Islet precursor cell (in vitro differentiated cells): Measurements from ENCODE around the gene TSPAN31.

Source experiments
- DNase-seq: peaks from one replicate; pipeline ENCODE4 v3.0.0-alpha.2; 2018

TSPAN31 gene

DNA sequence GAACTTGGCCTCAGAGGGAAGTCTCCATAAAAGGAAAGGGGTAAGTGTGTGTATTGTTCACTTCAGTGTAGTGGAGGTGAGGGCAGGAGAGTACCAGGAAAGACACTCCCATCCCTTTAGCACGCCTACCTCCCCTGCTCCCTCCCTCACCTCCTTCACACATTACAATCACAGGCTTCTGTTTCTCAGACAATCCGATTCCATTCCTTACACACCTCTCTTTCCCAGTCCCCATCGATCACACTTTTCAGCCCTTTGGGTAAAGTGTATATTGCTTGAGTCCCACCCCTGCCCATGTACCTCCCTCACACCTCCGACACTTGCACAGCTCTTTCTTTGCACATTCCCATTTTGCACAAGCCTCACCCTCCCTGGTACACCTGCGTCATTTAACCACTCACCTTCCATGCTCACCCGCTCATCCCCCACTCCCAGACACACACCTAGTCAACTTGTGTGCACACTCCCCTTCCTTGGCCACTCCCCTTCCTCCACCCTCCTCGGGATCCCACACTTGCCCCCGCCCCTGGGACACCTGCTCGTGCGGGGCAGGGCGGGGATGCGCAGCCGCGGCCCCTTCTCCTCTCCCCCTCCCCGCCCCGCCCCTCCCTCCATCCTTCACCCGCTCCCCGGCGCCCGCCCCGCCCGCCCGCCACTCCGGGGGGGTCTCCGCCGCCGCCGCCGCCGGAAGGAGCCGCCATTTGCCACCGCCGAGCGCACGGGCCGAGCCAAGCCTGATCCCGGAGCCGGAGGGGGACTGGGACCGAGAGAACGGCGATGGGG is 9.8 kb downstream of the TSPAN31 start, which contains the start of gene MARCHF9:
Gene MARCHF9, plus strand, starts transcription at position 693 of the 783 bp plus-strand sequence. CDS start 426 bp downstream, outside the sequence.
- DNase-seq: peak; percentile 85

DNA sequence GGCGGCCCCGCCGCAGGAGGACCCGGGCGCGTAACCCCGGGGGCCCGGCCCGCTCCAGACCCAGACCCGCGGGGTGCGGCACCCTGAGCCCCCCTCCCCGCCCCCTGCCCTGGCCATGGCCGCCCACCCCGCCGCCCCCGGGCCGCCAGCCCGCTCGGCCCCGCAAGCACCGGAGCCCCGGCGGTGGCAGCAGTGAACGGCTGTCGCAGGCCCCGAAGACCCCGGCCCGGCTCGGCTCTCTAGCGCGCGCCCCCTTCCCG is 10.3 kb downstream of the TSPAN31 start:
- peak; percentile 62 for DNase-seq

DNA sequence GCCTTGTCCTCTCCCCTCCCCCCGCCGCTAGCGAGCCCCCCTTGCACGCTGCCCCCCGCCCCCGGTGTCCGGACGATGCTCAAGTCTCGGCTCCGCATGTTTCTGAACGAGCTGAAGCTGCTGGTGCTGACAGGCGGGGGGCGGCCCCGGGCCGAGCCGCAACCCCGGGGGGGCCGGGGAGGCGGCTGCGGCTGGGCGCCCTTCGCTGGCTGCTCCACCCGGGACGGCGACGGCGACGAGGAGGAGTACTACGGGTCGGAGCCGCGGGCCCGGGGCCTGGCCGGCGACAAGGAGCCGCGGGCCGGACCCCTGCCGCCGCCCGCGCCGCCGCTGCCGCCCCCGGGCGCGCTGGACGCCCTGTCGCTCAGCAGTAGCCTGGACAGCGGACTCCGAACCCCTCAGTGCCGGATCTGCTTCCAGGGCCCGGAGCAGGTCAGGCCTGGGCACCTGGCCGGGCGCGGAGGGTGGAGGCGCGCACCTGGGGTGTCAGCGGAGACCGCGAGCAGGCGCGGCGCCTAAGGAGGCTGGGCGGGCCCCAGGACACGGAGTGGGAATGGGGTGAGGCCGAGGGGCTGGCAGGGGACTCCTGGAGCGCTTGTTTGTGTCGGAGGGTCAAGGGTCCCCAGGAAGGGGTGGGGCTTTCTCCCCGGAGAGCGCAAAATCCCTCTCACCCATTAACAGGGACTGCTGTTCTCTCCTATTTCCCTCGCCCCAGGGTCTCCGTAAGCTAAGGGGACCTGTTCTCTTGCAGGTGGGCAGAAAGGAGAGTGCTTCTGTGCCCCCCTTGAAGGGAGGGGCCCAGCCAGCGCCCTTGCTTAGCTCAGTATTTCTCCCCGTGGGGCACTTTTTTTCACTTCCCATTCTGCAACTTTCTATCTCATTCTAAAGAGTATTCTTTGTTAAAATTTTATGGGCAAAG is 10.9 kb downstream of the TSPAN31 start:
- DNase-seq: peak; percentile 79

DNA sequence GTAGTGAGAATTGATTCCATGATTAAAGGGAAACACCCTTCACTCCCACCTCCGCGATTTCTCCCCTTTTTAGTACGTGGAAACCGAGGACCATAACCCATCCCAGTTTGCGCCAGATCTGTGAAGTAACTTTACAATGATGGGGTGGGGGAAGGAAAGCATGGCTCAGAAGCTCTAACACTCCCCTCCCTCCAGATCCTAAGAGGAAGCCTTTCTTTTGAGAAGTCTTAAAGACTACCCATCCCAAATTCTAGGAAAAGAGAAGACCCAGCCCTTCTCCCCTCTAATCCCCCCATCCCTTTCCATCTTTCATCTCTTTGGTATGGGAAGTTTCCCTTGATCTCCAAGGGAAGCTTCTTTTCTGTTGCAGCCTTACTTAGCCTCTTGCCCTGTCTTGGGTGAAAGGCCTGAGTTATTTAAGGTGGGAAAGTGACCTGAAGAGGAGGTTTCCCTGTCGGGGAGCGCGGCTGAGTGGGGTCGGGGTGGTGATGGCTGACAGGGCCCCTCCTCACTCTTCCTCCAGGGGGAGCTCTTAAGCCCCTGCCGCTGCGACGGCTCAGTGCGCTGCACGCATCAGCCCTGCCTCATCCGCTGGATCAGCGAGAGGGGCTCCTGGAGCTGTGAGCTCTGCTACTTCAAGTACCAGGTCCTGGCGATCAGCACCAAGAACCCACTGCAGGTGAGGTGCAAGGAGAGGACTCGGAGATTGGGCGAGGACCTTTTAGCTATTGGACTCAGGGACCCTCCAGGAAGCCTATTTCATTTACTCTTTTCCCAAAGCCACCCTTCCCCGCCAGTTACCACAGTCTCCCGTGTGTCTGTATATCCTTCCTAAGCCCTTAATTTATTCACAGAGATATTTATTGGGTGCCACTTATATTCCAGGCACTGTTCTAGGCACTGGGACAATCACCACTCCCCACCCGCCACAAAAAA is 11.8 kb downstream of the TSPAN31 start:
- peak; percentile 88 for DNase-seq

DNA sequence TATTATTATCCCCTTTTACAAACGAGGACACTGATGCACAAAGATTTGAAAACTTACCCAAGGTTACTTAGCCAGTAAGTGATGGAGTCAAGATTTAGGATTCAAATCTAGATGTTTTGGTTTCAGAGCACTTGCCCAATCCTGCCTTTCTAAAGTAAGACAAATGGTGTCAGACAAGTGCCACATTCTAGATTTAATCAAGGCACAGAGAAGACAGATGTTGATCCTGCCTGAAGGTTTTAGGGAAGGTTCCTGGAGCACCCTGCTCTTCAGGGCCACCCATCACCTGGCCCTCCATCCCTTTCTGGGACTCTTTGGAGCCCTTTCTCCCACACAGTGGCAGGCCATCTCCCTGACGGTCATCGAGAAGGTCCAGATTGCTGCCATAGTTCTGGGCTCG is 12.9 kb downstream of the TSPAN31 start:
- no peak for DNase-seq

DNA sequence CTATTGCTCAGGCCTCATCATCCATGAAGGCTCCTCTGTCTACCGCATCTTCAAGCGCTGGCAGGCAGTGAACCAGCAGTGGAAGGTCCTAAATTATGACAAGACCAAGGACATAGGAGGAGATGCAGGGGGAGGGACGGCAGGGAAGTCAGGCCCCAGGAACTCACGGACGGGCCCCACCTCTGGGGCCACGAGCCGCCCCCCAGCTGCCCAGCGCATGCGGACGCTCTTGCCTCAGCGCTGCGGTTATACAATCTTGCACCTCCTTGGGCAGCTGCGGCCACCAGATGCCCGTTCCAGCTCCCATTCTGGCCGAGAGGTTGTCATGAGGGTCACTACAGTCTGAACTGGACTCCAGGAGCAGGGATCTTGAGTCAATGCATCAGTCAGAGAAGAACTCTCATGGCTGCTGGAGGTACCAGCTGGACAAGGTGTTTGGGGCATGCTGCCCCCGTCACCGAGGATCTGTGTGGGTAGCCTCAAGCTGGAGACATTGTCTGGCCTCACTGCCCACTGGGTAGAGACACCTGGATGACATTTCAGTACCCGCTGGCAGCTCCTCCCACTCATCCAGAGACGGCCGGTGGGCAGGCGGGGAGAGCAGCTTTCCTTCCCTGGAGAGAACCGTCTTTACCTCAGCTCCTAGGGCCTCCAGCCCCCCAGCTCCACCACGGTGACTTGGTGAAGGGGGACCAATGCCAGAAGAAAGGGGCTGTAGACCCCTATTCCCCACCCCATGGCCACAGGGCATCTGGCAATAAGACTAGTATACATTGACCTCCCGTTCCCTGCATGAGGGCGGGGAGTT is 13.9 kb downstream of the TSPAN31 start:
- DNase-seq: peak; percentile 52

DNA sequence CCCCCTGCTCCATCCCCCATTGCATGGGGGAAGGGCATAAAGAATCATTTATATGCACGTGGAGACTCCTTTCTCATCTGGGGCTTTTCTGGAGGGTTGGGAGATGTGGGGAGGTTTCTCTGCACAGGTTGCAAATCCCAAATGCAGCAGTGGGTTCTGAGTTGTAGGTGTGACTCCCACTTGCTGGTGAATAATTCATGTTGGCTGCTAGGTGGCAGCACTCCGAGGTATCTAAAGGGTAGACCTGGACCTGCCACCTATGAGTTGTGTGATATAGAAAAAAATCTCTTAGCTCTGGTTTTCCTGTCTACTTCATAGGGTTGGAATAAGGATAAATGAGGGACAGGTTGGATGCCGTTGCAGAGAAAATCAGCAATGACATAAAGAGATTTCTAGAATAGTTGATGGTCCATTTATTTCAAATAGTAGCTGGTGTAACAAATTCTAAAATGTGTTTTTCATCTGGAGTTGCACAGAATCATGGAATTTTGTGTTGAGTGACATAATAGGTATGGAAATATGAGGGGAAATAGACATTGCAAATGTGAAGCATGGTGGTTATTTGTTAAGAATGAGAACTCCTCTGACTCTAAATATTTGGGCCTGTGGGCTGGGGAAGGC is 14.6 kb downstream of the TSPAN31 start:
- peak; percentile 60 for DNase-seq

DNA sequence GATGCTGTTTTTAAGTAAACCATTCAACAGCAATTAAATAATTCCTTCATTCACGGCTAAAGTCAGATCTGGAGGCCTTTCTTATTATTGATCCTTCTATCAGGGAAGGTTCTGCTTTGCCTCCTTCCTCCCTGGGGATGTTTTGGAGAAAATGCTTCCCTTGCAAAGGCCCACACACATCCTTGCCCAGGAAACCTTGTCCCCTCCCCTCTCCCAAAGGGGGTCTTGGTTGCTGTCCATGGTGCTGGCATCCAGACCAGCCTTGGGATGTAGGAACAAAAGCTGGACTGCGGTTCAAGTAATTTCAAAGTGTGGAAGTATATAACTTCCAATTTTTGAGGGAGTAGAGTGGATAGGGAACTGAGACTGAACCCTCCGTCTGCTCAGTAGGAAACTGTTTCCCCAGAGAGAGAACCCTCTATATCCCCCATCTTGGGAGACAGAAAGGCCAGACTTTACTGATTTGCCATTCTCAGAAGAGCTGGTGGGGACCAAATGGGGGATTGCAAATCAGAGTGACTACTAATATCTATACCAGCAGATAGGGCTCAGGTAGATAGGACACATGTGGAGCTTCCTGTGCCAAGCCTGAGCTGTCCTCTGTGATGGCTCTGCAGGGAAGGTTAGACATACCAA is 15.6 kb downstream of the TSPAN31 start:
- DNase-seq: peak; percentile 73

DNA sequence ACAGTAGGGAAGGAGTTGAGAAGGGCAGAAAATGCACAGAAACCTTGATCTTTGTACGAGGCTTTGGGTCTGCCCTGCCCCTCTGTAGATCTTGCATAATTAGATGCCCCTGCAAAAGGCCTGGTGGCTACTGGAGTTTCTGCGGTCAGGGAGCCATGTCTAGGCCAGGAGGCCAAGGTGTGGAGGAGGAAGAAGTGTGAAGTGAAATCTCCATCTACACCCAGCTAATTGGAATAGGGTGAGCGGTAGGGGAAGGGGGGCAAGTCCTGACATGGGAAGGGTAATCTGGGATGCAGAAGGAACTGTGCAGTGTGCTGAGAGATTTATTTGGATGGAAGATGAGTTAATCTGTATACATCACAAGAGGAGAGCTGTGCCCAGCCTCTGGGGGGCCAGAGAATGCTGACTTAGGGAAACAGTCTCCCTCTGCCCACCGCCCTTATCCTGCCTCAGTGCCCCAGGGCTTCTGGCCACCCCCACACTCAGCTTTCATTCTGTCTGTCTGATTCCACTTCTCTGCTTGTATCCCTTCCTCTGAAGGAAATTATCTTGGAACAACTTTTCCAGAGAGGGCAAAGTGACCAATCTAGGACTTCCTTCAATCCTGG is 16.7 kb downstream of the TSPAN31 start:
- no peak for DNase-seq

DNA sequence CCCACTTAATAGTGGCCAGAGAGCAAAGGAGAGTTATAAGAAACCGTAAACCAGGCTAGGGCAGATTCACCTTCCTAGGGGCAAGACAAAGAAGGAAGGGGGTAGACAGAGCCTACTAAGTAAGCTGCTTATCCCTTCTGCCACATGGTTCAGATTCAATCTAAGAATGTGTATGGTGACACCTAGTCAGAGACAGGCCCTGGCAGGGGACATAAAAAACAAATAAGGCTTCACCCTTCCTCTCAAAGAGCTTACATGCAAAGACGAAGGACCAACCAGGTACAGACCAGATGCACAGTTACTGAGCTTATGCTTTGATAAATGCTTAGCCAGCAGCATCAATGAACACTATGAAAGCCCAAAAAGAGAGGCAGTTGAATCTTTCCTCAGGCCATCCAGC is 17.6 kb downstream of the TSPAN31 start:
- no peak for DNase-seq

DNA sequence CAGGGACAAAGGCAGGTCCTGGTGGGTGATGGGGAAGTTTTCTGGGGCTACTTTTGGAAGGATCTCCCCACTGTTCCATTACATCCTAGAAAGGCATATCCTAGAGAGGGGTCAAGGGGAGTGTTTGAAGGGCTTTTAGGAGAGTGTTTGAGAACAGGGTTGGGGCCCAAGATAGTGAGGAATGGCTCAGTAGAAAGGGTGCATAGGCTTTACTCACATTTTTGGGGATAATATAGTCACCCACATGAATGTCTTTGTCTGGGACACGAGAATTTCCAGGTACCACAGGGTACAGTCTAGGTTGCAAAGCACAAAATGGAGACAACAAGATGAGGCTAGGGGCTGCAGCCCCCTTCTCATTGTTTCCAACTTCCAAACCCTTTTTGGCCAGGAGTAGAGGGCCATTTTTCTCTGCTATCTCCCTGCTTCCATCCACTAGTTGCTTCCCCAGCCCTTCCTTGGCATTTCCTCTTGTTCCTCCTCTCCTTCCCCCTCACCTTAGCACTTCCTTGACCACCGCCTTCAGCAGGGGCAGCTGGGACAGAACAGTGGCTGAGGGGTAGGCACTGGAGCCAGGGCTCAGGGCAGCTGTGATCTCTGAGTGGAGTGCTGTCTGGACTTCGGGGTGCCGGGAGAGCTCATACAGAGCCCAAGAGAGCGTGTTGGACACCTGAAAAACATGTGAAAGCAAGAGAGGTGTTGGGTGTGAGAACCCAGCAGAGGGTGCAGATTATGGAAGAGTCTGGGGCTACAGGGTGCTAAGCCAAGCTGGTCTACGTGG is 19.2 kb downstream of the TSPAN31 start:
- DNase-seq: peak; percentile 50

DNA sequence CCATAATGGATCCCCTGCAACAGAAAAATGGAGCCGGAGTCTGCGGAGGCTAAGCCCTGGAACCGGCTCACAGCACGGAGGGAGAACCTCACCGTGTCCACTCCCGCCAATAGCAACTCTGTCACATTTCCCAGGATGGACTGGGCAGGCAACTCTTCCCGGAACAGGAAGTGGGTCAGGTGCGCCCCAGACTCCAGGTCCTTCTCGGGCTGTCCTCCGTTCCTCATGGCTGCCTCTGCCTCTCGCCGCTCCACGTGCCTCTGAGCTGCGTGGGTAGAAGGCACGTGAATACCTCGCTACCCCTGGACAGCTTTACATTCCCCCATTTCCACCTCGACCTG is 19.8 kb downstream of the TSPAN31 start:
- no peak for DNase-seq

DNA sequence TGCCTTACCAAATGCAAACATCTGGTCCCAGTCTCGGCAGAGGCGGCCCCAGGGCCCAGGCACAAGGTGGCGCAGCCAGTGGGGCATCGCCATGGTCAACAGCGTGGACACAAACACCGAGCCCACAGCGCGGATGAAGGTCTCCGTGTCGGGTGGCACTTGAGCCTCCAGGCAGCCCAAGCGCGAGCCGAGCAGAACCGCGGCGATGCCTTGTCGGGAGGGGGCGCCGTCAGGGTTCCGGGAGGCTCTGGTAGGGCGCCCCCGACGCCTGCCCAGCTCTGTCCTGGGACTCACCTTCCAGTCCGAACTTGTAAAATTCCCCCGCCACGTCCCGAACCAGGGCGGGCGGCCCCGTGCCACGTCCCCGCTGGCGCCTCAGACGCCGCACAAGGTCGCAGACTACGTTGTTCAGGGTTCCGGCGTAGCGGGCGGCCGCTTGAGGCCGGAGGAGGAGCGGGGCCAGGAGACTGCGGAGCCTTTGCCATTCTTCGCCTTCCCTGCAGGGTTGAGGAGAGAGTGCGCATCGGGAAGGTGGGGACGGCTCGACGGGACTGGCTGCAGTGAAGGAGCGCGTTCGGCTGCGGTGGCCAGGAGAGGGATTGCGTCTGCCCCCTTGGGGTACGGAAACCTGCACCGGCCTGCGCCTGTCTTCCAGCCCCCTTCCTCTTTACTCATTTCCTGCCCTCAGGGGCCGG is 20.3 kb downstream of the TSPAN31 start:
- peak; percentile 83 for DNase-seq

DNA sequence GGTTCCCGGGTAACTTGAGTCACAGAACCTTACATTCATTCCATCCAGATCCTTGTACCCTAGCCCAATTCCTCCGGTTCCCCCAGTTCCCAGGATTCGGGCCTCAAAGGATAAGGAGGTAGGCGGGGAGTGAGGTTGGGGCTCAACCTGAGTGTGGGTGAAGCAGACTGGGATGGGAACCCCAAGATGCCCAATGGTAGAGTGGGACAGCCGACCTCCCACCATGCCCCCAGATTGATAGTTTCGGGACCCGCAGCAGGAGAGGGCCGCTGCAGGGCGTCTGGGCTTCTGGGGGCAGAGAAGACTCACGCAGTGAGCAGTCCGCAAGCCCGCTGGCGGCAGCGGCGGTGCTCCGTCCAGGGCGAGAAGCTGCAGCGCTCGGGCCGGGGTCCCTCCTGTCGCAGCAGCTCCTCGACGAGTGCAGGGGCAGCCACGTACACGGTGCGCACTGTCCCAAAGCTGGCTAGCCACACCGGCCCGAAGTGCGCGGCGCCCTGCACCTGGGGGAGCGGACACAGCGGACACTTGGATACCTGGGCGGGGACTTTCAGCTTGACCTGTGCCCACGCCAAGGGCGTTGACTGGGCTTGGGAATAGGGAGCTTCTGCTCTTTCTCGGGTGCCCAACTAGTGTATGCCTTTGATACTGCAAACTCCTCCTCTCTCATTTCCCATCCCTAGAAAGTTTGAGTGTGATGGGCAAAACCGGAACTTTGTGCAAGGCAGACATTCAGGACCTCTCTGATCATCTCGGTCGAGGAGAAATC is 21.0 kb downstream of the TSPAN31 start:
- DNase-seq: peak; percentile 68

DNA sequence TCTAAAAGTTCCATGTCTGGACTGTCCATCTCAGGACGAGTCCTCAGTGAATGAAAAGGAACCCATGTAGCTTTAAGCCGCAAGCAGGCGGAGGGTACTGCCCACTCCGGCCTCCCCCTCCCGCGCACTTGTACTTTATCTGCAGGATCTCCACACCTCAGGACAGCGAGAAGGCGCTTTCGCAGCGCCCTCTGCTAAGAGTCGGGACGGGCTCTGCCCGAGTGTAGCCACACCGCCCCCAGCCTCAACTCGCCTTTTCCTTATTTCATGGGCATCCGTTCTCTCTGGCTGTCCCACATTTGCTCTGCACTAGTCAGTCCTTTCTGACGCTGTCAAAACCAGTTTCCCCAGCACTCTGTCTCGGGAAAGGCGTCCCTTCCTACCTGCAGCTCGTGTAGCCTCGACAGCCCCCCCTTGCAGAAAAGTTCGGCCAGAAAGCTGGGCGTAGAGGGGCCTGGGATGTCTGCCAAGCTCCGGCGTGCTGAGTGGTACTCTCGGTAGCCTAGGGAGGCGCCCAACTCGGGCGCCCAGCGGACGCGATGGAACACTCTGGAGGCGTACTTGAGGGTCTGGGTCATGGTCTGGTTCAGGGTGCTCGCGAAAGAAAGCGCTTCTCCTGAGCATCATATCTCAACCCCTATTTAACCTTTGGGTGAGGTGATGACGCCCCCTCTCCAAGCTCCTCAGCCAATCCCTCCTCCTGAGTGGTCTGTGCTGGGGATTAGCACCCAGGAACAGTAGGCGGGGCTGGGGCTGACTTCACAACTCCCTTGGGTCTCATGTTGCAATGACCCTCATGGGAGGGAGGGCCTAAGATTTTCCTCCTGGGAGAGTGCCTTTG is 21.8 kb downstream of the TSPAN31 start, which contains the start of gene CYP27B1:
Gene CYP27B1, minus strand, starts transcription at position 615 of the 841 bp plus-strand sequence. Its CDS starts 37 bp downstream, at position 578.
- DNase-seq: peak; percentile 72

DNA sequence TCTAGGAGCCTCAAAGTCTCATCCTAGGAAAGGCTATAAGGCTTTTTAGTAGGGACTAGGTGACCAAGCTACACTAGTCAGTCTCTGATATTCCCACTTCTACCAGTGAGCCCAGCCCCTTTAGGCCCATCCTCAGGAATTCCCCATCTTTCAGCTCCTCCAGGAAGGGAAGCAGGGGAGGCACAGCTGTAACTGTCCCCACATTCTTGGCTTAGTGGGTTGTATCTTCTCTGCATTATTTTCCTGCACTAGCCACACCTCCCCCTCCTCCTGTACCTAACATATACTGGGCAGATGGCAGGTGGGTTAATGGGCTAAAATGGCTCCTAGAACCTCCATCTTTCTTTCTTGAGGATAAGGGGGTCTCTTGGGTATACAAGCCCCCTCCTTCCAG is 22.5 kb downstream of the TSPAN31 start:
- DNase-seq: no peak

DNA sequence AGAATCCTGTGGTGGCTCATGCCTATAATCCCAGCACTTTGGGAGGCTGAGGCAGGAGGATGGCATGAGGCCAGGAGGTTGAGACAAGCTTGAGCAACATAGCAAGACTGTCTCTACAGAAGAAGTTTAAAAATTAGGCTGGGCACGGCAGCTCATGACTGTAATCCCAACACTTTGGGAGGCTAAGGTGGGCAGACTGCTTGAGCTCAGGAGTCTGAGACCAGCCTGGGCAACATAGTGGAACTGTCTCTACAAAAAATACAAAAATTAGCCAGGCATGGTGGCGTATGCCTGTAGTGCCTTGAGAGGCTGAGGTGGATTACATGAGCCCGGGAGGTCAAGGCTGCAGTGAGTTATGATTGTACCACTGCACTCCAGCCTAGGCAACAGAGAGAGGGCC is 23.0 kb downstream of the TSPAN31 start:
- peak; percentile 29 for DNase-seq
